Uterus (tissue), 4 donors: ENCODE results near the gene DROSHA. TPM values are rescaled to one million over a fixed set of nuclear protein-coding genes. Genes with fewer than 3 reads are reported as not detected.

Experiments
- DNase-seq, 2 donors: peaks; one replicate each; pipeline ENCODE4 v3.0.0-alpha.2; 2019 to 2020
- H3K27ac ChIP-seq, 2 donors: fragments of 200-600 bp; sonication (generic); 1 replicate in 1 of 2; 2 replicates in 1 of 2; pipeline ENCODE4 v1.5.1; 2016 to 2018
- H3K27me3 ChIP-seq, 2 donors: fragments of 200-600 bp; sonication (generic); one replicate each; pipeline ENCODE4 v1.5.1; 2018 to 2019; ENCODE audit warnings: control low read depth in 1 of 2
- H3K36me3 ChIP-seq, 2 donors: fragments of 200-600 bp; sonication (generic); one replicate each; pipeline ENCODE4 v1.5.1; 2019; ENCODE audit warnings: control low read depth in 1 of 2
- H3K4me1 ChIP-seq, 2 donors: fragments of 200-600 bp; sonication (generic); one replicate each; pipeline ENCODE4 v1.5.1; 2018 to 2019; ENCODE audit warnings: control low read depth in 1 of 2
- H3K4me3 ChIP-seq, 2 donors: fragments of 200-600 bp; sonication (generic); 1 replicate in 1 of 2; 2 replicates in 1 of 2; pipeline ENCODE4 v1.5.1; 2018 to 2019; ENCODE audit warnings: mild to moderate bottlenecking in 1 of 2
- H3K9me3 ChIP-seq, 2 donors: fragments of 200-600 bp; sonication (generic); one replicate each; pipeline ENCODE4 v1.5.1; 2019; ENCODE audit warnings: control low read depth in 1 of 2
- CTCF ChIP-seq, 4 experiments: fragments of 200-600 bp in 2 of 4; fragments of 450-650 bp in 2 of 4; sonication (generic) in 2 of 4; IDR thresholded peaks; one replicate each; pipeline ENCODE4 v1.5.1; 2016 to 2019; ENCODE audit warnings: antibody characterized with exemption in 4 of 4, mild to moderate bottlenecking in 2 of 4, moderate library complexity in 1 of 4
- POLR2A ChIP-seq, 2 donors: fragments of 450-650 bp; IDR thresholded peaks; one replicate each; pipeline ENCODE4 v1.6.1; 2016; ENCODE audit warnings: antibody characterized with exemption in 2 of 2, mild to moderate bottlenecking in 1 of 2, moderate library complexity in 1 of 2
- intact Hi-C: fragments of 100-400 bp; cut with DNase I; formaldehyde crosslinking; loops from one replicate; pipeline ENCODE4 v1.15.1; 2023; ENCODE audit warnings: low total_unique reads
- total RNA-seq, 4 donors: library from RNA; depleted of rRNA in 3 of 4; stranded (reverse); fragments of >200 nt in 3 of 4; gene quantifications; one replicate each; pipeline versions ENCODE4 v1.1.0 to v1.2.4, GENCODE V29; 2014 to 2023
- donor health status: DM: yes; HTN: yes; CAD: no.

DROSHA gene
- total RNA-seq, 4 donors from 2014 or later: 17.2 to 82.1 (median 40.5) TPM

- no peak for TF ChIP-seq CTCF (IDR thresholded peaks at IDR 0.05)
- TF ChIP-seq POLR2A (IDR thresholded peaks at IDR 0.05): no peak
- Histone ChIP-seq H3K4me1 (peaks cover 0 to 12% of the 10 kb centered on the region in 2 donors), H3K9me3 (no peaks in the 10 kb centered on the region), H3K36me3 (no peaks in the 10 kb centered on the region), H3K4me3 (no peak overlapping the region), H3K27ac (no peak overlapping the region), H3K27me3 (no peaks in the 10 kb centered on the region)
- intact Hi-C loops: no loop called here
- no peak for DNase-seq
Observed at GRCh38 chr5:31481531-31482165, 50.2 kb downstream of the DROSHA start.

- Histone ChIP-seq H3K36me3 (no peaks in the 10 kb centered on the region), H3K4me3 (no peak overlapping the region), H3K27ac (no peak overlapping the region), H3K4me1 (peaks cover 0 to 12% of the 10 kb centered on the region in 2 donors), H3K9me3 (no peaks in the 10 kb centered on the region), H3K27me3 (no peaks in the 10 kb centered on the region)
- no peak for DNase-seq
- intact Hi-C loops: no loop called here
- TF ChIP-seq CTCF (IDR thresholded peaks at IDR 0.05): no peak
- TF ChIP-seq POLR2A (IDR thresholded peaks at IDR 0.05): no peak
Observed at GRCh38 chr5:31479706-31480105, 52.2 kb downstream of the DROSHA start.

- Histone ChIP-seq H3K4me3 (no peak overlapping the region), H3K4me1 (peaks cover 0 to 12% of the 10 kb centered on the region in 2 donors), H3K36me3 (no peaks in the 10 kb centered on the region), H3K27ac (no peak overlapping the region), H3K9me3 (no peaks in the 10 kb centered on the region), H3K27me3 (no peaks in the 10 kb centered on the region)
- DNase-seq: no peak
- intact Hi-C loops: no loop called here
- TF ChIP-seq CTCF (IDR thresholded peaks at IDR 0.05) (no peak), POLR2A (IDR thresholded peaks at IDR 0.05) (no peak)
Observed at GRCh38 chr5:31478901-31479300, 53.0 kb downstream of the DROSHA start.

GRCh38 chr5:31477971-31478370 lies 53.9 kb downstream of the DROSHA start:
- intact Hi-C loops: no loop called here
- DNase-seq: no peak
- no peaks in the 10 kb centered on the region for H3K27me3 ChIP-seq

More at GRCh38 chr5:31477971-31478370, 53.9 kb downstream of the DROSHA start:
- Histone ChIP-seq H3K27ac (no peak overlapping the region), H3K9me3 (no peaks in the 10 kb centered on the region), H3K4me1 (peaks cover 0 to 12% of the 10 kb centered on the region in 2 donors), H3K4me3 (no peak overlapping the region), H3K36me3 (no peaks in the 10 kb centered on the region)
- TF ChIP-seq POLR2A (IDR thresholded peaks at IDR 0.05) (no peak), CTCF (IDR thresholded peaks at IDR 0.05) (no peak)
